Measurements from ENCODE around the gene ZNF441.
"Not testable (repeated sequence)": the region's sequence is repeated elsewhere in the genome, so short reads cannot be mapped to it uniquely, and the experiment has no call there.

Gene ZNF441

DNA sequence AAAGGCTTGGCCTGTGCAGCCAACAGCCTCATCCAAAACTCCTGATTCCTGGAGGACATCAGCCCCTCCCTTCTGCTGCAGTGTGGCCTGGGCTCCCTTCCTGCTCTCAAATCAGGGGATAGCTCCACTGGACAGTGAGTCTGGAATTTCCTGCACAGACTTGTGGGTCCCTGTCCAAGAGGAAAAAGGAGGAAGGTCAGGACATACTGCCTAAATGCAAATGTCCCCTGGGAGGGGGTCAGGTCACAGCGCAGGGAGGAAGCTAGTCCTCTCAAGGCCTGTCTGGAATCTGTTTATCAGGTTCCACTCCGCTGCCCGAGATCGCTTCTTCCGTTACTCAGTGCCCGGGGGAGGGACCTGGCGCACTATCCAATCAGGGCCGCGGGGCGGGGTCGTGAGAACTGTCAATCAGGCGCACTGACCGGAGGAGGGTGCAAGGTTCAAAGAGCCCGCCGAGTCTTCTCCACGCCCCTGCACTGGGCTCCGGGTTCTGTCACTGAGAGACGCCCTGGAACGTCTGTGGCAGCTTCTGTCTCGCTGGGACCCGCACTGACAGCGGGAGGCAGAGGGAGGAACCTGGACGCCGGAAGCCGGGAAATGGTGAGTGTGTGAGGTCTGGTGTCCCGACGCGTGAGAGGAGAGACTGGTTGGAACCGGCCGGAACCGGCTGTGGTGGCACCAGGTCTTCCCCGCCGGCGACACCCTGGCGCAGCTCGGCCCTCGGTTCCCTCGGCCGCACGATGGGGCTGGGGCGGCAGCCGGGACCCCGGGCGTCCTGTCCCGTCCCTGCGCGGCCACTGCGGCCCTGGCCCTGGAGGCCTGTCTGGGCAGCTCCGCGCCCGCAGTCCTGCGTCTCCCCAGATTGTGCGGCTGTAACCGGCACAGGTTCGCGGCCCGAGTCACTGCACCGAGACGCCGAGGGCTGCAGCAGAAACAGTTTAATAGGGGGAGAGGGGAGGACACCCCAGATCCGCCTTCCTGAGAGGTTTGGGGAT lies at the start of gene ZNF441:
TSS of gene ZNF441 (plus strand) at position 404 of the 995 bp plus-strand sequence. CDS start at position 598, 194 bp downstream.
- peak; percentile 91 for DNase-seq

DNA sequence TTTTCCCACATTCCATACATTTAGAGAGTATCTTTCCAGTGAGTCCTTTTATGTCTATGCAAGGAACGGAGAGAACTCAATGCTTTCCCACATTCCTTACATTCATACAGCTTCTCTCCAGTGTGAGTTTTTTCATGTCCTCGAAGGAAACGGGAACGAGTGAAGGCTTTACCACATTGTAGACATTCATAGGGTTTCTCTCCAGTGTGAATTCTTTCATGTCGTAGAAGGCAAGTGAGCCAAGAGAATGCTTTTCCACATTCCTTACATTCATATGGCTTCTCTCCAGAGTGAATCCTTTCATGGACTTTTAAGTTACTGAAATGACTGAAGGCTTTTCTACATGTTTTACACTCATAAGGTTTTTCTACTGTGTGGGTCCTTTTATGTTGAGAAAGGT lies 45.1 kb upstream of the ZNF441 start:
- DNase-seq, result no peak

DNA sequence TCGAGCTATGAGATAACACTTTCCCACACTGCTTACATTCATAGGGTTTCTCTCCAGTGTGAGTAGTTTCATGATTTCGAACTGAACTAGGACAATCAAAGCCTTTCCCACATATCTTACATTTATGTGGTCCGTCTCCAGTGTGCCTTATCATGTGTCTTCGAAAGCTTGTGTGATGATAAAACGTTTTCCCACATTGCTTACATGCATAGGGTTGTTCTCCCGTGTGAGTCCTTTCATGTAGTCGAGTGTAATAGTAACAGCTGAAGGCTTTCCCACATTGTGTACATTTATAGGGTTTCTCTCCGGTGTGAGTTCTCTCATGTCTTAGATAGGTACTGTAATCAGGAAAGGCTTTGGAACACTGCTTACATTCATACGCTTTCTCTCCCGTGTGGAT lies 44.4 kb upstream of the ZNF441 start:
- DNase-seq, result no peak

DNA sequence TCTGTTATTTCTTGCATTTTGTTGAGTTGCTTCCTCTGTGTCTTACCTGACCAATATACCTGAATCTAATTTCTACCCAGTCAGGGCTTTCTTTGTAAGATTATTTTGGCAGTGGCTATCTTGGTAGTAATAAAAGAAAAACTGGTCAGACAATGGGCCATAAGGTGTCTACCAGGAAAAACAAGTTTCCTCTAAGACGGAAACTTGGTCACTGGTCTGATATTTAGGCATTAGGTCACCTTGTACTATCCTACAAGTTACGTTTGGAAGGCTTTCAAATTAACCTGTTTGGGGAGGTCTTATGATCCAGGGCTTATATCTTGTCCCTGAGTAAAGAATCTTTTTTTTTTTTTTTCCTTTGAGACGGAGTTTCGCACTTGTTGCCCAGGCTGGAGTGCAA lies 37.2 kb upstream of the ZNF441 start:
- no peak for DNase-seq

DNA sequence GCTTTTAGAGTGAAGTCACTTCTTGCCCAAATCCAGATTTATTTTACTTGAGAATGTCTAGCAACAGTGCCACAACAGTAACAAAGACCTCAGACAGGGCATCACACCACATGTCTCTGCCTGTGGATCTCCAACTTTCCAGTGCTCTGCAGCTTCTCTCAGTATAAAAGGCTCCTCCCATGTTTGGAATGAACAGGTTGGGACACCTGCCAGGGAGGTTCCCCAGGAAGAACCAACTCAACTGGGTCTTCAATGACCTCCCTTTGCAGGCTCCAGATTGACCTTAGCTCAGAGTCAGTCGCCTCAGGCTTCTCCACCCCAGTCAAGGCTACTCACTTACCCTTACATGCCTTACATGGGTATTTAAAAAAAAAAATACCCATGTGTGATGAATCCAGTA lies 31.4 kb upstream of the ZNF441 start:
- no peak for DNase-seq

DNA sequence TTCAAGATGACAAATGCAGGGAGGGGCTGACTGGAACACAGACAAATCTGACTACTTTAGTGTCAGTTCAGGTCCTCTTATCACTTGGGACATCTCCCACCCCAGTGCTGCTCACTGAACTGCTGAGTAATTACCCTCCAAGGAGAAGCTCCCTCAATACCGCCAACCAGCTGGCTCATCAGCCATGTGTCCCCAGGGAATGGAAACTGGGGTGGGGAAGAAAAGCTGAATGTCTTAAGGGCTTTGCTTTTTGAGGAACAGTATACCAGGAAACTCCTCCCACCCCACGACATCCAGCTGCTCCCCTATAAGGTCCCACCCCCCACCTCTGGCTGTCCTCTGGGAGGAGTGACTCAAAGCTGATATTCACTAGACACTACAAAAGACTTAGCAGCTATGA lies 30.1 kb upstream of the ZNF441 start:
- no peak for DNase-seq

DNA sequence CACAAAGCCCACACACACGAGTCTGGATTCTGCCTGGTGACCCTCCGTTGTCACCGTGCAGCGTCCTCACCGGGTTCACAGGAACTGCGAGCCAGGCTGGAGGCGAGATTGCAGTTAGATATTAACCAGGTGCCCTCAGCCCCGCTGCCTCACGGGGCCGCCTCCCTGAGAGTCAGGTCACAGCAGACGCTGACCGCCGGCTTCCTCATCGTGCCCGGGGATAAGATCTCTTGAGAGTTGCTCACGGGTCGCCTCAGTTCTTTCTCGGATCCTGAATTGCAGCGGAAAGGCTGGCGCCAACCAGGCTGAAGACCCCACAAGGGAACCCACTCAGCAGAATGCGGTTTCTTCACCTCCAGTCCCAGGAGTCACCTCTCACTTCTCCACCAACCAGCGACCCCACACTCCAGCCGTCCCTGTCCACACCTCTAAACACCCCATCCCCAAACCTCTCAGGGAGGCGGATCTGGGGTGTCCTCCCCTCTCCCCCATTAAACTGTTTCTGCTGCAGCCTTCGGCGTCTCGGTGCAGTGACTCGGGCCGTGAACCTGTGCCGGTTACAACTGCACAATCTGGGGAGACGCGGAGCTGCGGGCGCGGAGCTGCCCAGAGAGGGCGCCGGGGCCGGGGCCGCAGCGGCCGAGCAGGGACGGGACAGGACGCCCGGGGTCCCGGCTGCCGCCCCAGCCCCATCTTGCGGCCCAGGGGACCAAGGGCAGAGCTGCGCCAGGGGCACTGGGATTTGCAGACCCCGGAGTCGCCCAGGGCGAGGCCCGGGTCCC lies 28.6 kb upstream of the ZNF441 start:
- no peak for DNase-seq

DNA sequence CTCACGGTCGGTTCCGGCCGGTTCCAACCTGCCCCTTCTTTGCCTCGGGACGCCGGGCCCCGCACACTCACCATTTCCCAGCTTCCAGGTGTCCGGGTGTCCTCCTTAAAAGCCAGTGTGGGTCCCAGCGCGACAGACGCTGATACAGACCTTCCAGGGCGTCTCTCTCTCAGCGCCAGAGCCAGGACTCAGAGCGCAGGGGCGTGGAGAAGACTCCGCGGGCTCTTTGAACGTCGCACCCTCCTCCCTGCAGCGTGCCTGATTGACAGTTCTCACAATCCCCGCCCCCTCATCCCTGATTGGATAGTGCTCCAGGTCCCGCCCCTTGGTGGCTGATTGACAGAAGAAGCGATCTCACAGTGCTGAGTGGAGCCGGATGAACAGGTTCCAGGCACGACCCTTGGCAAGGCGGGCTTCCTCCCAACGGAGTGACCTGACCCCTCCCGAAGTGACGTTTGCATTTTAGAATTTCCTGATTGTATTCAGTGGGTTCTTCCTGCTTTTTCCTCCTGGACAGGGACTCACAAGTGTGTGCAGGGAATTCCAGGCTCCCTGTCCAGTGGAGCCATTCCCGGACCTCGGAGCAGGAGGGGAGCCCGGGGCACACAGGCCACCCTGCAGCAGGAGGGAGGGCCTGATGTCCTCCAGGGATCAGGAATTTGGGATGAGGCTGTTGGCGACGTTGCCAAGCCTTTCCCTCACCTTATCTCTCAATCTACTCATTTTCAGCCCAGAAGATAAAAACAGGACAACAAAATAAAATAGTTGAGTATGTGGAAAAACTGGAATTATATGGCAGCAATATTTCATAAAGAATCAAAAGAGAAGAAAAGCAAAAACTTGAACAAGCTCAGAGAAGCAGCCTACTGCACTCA lies 27.8 kb upstream of the ZNF441 start, which contains the start of gene ZNF823:
TSS of gene ZNF823 (minus strand) at position 201 of the 875 bp plus-strand sequence. CDS start at position 74, 127 bp downstream.
- DNase-seq, result peak; percentile 98

DNA sequence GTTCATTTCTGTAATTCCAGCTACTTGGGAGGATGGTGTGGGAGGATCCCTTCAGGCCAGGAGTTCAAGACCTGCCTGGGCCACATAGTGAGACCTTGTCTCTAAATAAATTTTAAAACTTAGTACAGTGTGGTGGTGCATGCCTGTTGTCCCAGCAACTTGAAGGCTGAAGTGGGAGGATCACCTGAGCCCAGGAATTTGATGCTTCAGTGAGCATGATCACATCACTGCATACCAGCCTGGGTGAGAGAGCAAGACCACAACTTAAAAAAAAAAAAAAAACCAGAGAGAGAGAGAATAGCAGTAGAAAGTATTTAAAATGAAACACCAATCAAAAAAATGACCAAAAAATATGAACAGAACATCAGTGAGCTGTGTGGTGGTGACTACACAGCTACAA lies 20.9 kb upstream of the ZNF441 start:
- no peak for DNase-seq

DNA sequence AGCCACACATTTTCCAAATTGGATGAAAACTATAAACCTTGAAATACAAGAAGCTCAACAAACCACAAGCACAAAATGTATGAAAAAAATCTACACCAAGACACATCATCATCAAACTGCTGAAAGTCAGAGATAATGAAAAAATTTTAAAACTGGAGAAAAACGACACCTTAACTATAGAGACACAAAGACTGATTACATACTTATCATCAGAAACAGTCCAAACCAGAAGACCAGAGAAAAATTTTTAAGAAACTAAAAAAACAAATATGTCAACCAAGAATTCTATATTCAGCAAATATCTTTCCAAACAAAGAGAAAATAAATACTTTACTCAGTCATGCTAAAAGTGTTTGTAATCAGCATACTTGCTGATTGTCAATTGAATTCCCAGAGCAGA lies 19.5 kb upstream of the ZNF441 start:
- DNase-seq, result no peak

DNA sequence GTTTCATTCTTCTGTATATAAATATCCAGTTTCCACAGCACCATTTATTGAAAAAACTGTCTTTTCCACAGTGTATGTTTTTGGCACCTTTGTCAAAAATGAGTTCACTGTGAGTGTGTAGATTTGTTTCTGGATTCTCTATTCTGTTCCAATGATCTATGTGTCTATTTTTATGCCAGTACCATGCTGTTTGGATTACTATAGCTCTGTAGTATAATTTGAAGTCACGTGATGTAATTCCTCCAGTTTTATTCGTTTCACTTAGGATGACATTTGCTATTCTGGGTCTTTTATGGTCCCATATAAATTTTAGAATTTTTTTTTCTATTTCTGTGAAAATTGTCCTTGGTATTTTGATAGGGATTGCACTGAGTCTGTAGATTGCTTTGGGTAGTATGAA lies 17.0 kb upstream of the ZNF441 start:
- DNase-seq, result no peak

DNA sequence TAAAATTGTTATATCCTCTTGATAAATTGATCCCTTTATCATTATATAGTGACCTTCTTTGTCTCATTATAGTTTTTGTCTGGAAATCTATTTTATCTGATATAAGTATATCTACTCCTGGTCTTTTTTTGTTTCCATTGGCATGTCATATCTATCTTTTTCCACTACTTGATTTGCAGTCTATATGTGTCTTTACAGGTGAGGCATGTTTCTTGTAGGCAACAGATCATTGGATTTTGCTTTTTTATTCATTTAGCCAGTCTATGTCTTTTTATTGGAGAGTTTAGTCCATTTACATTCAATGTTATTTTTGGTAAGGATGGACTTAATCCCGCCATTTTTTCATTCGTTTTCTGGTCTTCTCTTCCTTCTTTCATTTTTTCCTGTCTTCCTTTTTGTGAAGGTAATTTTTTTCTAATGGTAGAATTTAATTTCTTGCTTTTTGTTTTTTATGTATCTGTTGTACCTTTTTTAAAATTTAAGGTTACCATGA lies 14.5 kb upstream of the ZNF441 start:
- DNase-seq, result no peak

DNA sequence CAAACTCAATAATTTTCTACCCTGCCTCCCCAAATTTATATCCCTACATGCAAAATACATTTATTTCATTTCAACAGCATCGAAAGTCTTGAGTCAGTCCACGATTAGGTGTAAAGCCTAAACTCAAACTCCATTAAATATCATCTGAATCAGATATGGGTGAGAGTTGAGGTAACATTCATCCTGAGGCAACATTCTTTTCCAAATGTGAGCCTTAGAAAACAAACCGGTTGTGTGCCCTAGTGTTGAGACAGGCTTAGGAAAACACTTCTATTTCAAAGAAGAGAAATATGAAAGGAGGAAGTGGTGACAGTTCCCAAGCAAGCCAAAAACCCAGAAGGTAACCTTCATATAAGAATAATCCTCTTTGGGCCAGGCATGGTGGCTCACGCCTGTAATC lies 12.1 kb upstream of the ZNF441 start:
- DNase-seq, result no peak

DNA sequence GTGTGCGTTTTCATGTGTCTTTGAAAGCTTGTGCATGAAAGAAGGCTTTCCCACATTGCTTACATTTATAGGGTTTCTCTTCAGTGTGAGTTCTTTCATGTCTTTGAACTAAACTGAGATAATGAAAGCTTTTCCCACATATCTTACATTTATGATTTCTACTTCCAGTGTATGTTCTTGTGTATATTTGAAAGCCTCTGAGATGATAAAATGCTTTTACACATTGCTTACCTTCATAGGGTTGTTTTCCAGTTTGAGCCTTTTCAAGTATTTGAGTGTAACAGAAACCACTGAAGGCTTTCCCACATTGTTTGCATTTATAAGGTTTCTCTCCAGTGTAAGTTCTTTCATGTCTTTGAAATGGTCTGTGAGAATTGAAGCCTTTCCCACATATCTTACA lies 9.8 kb upstream of the ZNF441 start:
- DNase-seq, result no peak

DNA sequence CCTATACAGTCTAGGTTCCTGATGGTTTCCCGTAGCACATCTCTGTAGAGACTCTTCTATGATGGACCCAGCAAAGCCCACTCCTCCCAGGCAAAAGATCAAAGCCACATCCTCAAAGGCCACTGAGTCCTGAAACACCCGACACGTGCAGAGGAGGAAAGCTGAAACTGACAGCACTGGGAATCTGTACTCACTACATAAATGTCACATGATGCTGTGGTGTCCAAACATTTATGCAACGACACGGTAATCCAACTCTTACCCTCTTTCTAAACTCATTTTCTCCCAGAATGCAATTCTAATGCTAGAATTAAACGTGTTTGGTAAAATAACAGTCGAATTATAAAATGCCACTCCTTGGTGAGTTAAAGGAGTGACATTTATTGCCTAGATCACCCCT lies 7.0 kb upstream of the ZNF441 start:
- DNase-seq, result no peak

DNA sequence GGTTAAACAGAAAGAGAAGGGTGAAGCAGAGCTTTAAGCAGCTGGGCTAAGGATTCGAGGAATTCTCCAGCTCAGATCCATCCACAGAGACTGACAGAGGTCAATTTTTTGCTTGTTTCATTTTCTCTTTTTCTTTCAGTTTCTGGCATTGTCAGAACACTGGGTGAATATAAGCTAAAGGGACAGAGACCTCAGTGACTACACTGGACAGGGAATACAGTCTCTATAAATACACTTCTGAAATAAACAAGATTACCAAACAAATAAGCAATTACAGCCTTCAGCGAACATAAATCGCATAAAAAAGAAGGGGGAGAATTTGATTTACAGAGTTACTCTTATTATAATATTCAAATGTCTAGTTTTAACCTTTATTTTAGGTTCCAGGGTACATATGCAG lies 3.7 kb upstream of the ZNF441 start:
- DNase-seq, result no peak

DNA sequence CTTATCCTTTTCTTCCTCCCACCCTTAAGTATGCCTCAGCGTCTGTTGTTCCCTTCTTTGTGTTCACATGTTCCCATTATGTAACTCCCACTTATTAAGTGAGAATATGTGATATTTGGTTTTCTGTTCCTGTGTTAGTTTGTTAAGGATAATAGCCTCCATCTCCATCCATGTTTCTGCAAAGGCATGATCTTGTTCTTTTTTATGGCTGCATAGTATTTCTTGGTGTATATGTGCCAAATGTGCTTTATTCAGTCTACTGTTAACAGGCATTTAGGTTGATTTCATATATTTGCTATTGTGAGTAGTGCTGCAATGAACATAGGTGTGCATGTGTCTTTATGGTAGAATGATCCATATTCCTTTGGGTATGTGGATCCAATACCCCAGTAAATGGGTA lies 3.2 kb upstream of the ZNF441 start:
- DNase-seq, result no peak

DNA sequence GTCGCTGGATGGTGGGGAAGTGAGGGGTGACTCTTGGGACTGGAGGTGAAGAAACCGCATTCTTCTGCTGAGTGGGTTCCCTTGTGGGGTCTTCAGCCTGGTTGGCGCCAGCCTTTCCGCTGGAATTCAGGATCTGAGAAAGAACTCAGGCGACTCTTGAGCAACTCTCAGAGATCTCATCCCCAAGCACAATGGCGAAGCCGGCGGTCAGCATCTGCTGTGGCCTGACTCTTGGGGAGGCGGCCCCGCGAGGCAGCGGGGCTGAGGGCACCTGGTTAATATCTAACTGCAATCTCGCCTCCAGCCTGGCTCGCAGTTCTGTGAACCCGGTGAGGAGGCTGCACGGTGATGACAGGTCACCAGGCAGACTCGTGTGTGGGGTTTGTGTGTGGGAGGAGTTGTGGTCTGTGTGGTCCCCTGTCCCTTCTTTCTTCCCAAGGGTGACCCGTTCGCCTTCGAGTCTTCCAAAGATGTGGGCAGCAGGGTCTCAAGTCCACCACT lies 883 bp downstream of the ZNF441 start:
- no peak for DNase-seq

DNA sequence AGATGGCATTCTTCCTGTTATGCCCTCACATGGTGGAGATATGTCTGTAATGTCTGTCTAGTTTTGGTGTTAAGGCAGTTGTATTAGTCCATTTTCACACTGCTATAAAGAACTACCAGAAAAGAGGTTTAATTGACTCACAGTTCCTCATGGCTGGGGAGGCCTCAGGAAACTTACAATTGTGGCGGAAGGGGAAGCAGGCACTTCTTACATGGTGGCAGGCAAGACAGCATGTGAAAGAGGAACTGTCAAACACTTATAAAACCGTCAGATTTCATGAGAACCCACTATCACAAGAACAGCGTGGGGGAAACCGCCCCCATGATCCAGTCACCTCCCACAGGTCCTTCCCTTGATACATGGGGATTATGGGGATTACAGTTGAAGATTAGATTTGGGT lies 3.2 kb downstream of the ZNF441 start:
- DNase-seq, result no peak

DNA sequence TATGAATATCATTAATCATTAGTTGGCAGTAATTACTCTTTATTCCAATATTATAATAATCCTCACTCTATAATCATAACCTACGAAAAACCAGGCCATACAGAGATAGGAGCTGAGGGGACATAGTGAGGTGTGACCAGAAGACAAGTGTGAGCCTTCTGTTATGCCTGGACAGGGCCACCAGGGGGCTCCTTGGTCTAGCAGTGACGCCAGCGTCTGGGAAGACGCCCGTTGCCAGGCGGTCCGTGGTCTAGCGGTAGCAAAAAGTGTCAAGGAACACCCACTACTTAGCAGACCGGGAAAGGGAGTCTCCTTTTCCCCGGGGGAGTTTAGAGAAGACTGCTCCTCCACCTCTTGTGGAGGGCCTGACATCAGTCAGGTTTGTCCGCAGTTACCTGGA lies 4.7 kb downstream of the ZNF441 start:
- not testable (repeated sequence) for DNase-seq

DNA sequence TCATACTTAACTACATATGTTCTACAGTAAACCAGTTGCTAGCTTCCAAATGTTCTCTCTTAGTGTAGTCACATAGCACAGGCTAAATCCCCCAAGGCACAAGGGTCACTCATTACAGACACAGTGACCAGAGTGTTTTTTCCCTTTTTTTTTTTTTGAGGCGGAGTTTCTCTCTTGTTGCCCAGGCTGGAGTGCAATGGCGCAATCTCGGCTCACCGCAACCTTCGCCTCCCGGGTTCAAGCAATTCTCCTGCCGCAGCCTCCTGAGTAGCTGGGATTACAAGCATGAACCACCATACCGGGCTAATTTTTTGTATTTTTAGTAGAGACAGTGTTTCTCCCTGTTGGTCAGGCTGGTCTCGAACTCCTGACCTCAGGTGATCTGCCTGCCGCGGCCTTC lies 9.9 kb downstream of the ZNF441 start:
- DNase-seq, result not testable (repeated sequence)

DNA sequence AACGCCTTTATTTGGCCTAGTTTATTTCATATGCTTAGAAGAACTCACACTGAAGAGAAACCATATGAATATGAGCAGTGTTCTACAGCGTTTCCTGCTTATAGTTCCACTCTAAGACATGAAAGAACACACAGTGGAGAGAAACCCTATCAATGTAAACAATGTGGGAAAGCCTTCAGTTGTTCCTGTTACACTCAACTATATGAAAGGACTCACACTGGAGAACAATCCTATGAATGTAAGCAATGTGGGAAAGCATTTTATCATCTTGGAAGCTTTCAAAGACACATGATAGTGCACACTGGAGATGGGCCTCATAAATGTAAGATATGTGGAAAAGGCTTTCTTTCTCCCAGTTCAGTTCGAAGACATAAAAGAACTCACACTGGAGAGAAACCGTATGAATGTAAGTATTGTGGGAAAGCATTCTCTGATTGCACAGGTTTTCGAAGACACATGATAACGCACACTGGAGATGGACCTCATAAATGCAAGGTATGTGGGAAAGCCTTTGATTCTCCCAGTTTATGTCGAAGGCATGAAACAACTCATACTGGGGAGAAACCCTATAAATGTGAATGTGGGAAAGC lies 13.7 kb downstream of the ZNF441 start:
- DNase-seq, result no peak
